OCI-M2 (cell line): ENCODE results near the gene WIPF3.

Experiments
- DNase-seq: peaks from one replicate; lab custom pipeline; 2025; ENCODE audit not compliant: unreplicated experiment; lab: John Stamatoyannopoulos, UW

Gene WIPF3

GRCh38 chr7:29808075-29808801 lies 1.9 kb downstream of the WIPF3 start:
- DNase-seq, result no peak

GRCh38 chr7:29809533-29810155 lies 3.3 kb downstream of the WIPF3 start:
- DNase-seq, result no peak

- no peak for DNase-seq
Measured at GRCh38 chr7:29810297-29810696, 4.0 kb downstream of the WIPF3 start.

GRCh38 chr7:29810813-29811482 lies 4.6 kb downstream of the WIPF3 start:
- no peak for DNase-seq

GRCh38 chr7:29811586-29811985 lies 5.3 kb downstream of the WIPF3 start:
- DNase-seq, result no peak

GRCh38 chr7:29812185-29812876 lies 6.0 kb downstream of the WIPF3 start:
- no peak for DNase-seq

- DNase-seq, result no peak
Measured at GRCh38 chr7:29815181-29816105, 9.1 kb downstream of the WIPF3 start.

GRCh38 chr7:29818308-29818707 lies 12.0 kb downstream of the WIPF3 start:
- DNase-seq, result no peak

- DNase-seq, result no peak
Measured at GRCh38 chr7:29825775-29826529, 19.6 kb downstream of the WIPF3 start.

GRCh38 chr7:29826530-29826822 lies 20.2 kb downstream of the WIPF3 start:
- DNase-seq, result no peak

GRCh38 chr7:29826904-29827303 lies 20.6 kb downstream of the WIPF3 start:
- no peak for DNase-seq

- no peak for DNase-seq
Measured at GRCh38 chr7:29831705-29832104, 25.4 kb downstream of the WIPF3 start.

GRCh38 chr7:29833929-29834328 lies 27.6 kb downstream of the WIPF3 start:
- DNase-seq, result no peak

GRCh38 chr7:29835718-29836117 lies 29.4 kb downstream of the WIPF3 start:
- DNase-seq, result no peak

GRCh38 chr7:29839302-29839701 lies 33.0 kb downstream of the WIPF3 start:
- DNase-seq, result no peak

GRCh38 chr7:29839921-29840320 lies 33.6 kb downstream of the WIPF3 start:
- DNase-seq, result no peak

- DNase-seq, result no peak
Measured at GRCh38 chr7:29840701-29841100, 34.4 kb downstream of the WIPF3 start.

GRCh38 chr7:29841926-29842701 lies 35.8 kb downstream of the WIPF3 start:
- DNase-seq, result no peak

- no peak for DNase-seq
Measured at GRCh38 chr7:29843093-29843492, 36.8 kb downstream of the WIPF3 start.
